ENCODE data around the gene PCCA.

- no peak for TF ChIP-seq CTCF (IDR thresholded peaks at IDR 0.05)
- no peak for TF ChIP-seq POLR2A (IDR thresholded peaks at IDR 0.05)
These were observed 439.9 kb downstream of the PCCA start for GRCh38 chr13:100528820-100529219.

All from vagina (tissue), 2 donors.